GM21360 (cell line): ENCODE measurements around the gene TSN.
"Not testable (repeated sequence)": the region's sequence is repeated elsewhere in the genome, so short reads cannot be mapped to it uniquely, and the experiment has no call there.

Source experiments
- ATAC-seq: cut with Tn5 transposase; IDR thresholded peaks from one replicate; pipeline ENCODE4 v1.9.1; 2021; ENCODE audit warnings: mild to moderate bottlenecking, moderate library complexity; ENCODE audit not compliant: unreplicated experiment

Gene TSN

DNA sequence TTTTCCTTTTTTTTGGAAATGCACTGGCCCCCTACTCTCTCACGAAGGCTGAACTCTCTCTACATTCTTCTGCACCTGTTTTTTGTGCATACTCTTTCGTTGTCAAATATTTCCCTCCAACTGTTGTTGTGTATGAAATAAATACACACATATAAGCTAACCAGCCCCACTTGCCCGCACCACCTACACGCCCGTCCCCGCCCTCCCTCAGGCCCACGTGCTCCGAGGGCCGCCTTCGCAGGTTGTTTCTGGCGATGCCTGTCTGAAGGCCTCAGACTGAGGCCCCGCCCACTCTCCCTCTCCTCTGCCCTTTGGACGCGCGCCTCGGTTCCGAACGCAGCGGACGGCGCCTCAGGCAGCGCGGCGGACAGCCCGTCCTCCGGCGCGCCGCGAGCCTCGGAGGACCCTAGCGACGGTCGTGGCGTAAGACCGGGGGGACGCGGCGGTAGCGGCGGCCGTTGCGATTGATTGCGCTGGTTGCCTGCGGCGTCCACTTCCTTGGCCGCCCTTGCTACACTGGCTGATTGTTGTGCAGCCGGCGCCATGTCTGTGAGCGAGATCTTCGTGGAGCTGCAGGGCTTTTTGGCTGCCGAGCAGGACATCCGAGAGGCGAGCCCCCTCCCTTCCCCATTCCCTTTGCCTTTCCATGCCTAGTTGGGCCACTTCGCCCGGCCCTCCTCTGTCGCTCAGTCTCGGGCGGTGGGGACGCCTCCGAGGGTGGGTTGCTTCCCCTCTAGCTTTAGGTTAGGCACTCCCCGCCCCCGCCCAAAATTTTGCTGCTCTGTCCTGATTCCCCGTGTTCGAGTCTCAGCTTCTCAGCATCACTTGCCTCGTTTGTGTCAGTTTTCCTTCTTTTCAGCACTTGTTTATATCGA is at the start of gene TSN:
Gene TSN, plus strand, starts transcription at position 415 of the 875 bp plus-strand sequence. Its CDS starts 129 bp downstream, at position 544.
- peak; percentile 100 for ATAC-seq

- no peak for ATAC-seq
Measured at GRCh38 chr2:121705958-121706357, 49.5 kb upstream of the TSN start.

GRCh38 chr2:121707344-121707919 is 48.0 kb upstream of the TSN start:
- no peak for ATAC-seq

- ATAC-seq, result no peak
Measured at GRCh38 chr2:121707920-121708361, 47.5 kb upstream of the TSN start.

DNA sequence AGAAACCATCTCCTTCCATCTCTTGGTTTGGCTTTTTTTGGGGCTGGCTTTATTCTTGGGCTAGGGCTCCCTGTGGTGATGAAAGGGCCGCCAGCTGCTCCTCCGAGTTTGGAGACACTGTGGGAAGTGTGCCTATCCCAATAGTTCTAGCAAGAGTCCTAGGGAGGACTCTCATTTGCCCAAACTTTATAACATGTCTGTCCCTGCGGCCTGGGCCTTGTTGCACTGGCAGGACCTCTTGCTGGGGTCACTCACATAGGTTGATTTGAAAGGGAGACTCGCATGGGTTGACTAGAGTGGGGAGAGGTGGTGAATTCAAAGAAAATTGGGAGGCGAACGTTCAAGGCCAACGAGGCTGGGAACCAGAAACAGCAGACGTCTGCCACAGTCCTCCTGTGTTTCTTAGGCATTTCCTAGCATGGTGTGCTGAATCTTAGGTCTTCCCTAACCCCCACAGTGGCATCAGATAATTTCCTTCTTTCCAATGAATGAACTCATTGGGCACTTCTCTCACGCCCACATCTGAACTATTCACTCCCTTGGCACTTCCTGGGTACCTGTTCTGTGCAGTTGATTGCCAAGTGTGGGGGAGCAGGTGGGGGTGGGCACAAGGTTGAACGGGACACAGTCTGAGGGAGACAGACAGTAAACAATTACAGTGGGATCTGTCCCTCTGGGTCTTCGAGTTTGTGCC is 45.5 kb upstream of the TSN start:
- ATAC-seq, result no peak

DNA sequence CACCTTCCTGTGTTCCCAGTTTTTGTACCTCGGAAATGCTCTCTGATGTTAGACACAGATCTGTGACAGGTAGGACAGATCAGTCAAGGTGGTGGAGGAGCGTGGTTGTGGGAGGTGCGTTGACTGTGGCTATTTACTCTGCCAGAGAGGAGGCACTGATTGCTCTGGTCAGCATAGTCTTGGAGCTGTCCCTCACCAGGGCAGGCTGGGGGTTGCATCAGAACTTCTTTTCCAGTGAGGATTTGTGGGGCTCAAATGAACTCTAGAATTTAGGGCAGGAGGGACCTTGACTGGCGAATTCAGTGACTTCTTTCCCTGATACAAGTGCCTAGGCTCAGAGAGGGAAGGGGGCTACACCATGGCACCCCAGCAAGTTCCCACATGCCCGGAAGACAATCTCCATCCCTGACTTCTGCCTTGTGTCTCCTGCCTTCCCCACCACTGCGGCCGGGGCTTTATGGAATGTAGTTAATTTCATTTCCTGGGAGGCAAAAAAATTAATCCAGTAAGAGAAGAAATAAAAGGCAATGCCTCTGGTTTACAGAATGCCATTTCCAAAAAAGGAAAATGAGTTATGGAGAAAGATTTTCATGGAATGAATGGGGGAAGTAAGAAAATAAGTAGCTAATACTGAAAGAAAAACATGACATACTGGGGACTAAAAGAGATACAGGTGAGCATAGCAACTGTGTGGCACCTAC is 44.8 kb upstream of the TSN start:
- ATAC-seq, result no peak

DNA sequence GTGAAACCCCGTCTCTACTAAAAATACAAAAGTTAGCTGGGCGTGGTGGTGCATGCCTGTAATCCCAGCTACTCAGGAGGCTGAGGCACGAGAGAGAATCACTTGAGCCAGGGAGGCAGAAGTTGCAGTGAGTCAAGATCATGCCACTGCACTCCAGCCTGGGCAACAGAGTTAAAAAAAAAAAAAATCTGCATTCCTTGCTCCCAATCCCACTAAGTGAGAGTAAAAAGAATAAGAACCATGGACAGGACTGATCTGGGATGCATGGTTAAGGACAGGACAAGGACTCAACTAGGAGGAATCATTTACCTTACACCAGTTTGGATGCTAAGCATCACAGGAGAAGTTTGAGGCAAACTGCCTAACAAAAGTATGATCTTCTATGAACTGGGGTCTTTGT is 44.0 kb upstream of the TSN start:
- ATAC-seq, result not testable (repeated sequence)

DNA sequence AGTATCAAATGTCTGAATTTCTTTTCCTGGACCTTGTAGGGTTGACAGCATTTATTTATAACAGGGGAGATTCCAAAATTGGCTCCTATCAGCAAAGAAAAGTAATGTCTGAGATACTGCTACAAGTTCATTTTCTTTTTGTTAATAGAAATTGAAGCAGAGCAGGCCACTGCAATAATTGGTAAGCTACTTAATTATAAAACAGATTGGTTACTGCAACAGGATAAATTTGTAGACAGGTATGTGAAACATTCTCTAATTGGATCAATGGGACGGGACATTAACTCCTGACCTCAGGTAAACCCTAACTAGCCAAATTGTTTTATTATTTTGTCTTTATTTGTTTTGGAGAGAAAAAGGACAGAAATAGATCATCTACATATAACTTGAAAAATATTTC is 39.3 kb upstream of the TSN start:
- no peak for ATAC-seq

DNA sequence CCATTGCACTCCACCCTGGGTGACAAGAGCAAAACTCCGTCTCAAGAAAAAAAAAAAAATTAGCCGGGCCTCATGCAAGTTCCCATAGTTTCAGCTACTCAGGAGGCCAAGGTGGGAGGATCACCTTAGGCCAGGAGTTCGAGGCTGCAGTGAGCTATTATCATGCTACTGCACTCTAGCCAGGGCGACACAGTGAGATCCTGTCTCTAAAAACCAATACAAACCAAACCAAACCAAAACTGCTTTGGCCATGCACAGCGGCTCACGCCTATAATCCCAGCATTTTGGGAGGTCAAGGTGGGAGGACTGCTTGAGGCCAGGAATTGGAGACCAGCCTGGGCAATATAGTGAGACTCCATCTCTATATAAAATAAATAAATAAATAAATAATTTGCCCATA is 37.9 kb upstream of the TSN start:
- no peak for ATAC-seq

DNA sequence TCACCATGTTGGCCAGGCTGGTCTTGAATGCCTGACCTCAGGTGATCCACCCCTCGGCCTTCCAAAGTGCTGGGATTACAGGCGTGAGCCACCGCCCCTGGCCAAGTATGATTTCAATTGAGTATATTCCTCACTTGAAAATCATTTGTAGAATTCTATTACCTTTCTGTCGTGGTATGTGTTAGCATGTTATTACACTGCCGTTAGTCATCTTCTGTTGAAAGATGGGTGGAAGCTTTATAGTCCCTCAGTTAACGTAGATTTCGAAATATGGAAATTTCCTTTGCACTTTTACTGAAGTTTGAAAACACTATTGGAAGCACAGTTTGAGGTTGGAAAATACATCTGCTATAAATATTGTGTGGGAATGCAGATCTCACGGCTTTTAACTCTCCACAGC is 33.5 kb upstream of the TSN start:
- ATAC-seq, result no peak

DNA sequence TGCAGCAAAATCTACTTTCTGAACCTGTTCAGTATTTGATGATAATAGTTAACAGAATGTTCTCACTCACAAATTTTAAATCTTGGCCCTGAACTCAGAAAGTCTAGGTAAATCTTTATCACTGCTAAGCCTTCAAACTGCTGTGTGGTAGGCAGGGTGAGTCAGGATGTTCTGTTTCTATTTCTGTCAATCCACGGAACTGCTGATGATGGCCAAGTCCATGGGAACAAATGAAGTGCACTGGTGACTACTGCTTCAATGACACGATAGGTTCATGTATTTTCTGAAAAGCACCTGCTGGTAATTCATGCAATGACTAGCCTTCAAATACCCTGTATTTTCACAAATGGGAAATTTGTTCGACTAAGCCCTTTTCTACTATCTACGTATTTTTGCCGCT is 33.0 kb upstream of the TSN start:
- ATAC-seq, result no peak

DNA sequence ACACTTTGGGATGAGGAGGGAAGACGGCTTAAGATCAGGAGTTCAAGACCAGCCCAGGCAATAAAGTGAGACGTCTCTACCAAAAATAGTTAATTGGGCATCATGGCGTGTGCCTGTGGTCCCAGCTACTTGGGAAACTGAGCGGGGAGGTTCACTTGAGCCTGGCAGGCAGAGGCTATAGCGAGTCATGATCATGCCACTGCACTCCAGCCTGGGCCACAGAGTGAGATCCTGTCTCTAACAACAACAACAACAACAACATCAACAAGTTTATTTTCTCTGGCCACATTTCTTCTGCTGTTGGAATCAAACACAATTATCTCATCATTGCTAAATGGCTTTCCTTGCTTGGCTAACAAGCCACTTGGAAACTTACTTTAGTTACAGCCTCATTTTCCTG is 32.1 kb upstream of the TSN start:
- no peak for ATAC-seq

DNA sequence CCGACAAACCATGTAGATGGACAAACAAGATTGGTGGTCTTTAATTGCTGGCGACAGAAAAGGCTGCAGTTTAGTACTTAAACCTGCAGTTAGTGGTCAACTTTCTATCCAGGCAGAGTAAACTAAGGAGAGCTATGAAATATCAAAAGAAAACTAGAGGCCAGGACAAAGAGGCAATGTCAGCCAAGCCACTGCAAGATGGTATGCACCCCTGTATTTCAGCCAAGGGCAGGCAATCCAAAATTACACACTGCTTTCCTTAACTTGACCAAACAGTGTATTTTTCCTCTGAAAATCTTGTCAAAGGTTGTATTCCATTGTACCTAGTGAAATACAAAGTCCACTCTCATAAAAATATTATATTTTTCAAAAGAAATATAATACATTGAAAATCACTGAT is 28.1 kb upstream of the TSN start:
- ATAC-seq, result no peak

GRCh38 chr2:121727950-121728349 is 27.5 kb upstream of the TSN start:
- ATAC-seq, result no peak

GRCh38 chr2:121731366-121731765 is 24.1 kb upstream of the TSN start:
- no peak for ATAC-seq

- ATAC-seq, result not testable (repeated sequence)
Measured at GRCh38 chr2:121734544-121734943, 20.9 kb upstream of the TSN start.

DNA sequence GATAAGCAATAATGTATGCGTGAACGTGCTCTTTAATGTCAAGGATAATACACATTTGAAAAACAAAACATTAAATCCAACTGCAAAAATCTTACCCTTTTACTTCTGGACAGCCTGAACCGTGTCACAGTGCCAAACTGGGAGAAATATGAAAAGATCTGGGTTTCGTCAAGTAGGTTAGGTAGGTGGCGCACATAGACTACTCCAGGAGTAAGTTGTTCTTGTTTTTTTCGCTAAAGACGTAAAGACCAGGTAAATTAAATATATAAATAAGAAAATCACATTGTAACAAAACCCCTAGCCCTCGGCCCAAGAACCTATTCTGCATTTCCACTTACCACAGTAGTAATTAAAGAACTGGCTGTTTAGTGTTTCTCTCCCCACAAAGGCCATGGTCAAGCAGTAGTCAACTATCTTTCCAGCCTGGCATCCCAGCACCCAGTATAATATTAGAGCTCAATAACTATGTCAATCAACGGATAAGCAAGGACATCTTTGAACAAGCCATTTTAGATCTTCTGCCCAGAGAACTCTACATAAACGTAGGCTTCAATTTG is 19.9 kb upstream of the TSN start:
- no peak for ATAC-seq

- ATAC-seq, result no peak
Measured at GRCh38 chr2:121736140-121736461, 19.4 kb upstream of the TSN start.

GRCh38 chr2:121736462-121737336 is 18.8 kb upstream of the TSN start, which contains the start of gene NIFK:
Gene NIFK (minus strand): TSS chr2:121736875. CDS start chr2:121736850, 25 bp downstream.
- ATAC-seq, result peak; percentile 89

- no peak for ATAC-seq
Measured at GRCh38 chr2:121740973-121741372, 14.5 kb upstream of the TSN start.
